KMS-11 (cell line): ENCODE measurements around the gene SLC12A8.

Experiments
- H2AFZ ChIP-seq: fragments of 200-600 bp; sonication (generic); 2 replicates; pipeline ENCODE4 v1.6.1; 2016; ENCODE audit warnings: antibody characterized with exemption, mixed run types, low read depth
- H3K27ac ChIP-seq: fragments of 200-600 bp; sonication (generic); 2 replicates; pipeline ENCODE4 v1.6.1; 2016; ENCODE audit warnings: mild to moderate bottlenecking, mixed run types
- H3K27me3 ChIP-seq: fragments of 200-600 bp; sonication (generic); 2 replicates; pipeline ENCODE4 v1.6.1; 2017; ENCODE audit warnings: mild to moderate bottlenecking, low read depth, mixed run types, moderate library complexity; ENCODE audit not compliant: insufficient read depth
- H3K36me3 ChIP-seq: fragments of 200-600 bp; sonication (generic); 2 replicates; pipeline ENCODE4 v1.6.1; 2017; ENCODE audit warnings: mild to moderate bottlenecking, mixed run types; ENCODE audit not compliant: insufficient read depth
- H3K4me1 ChIP-seq: fragments of 200-600 bp; sonication (generic); 2 replicates; pipeline ENCODE4 v1.6.1; 2016; ENCODE audit warnings: mild to moderate bottlenecking, low read depth, mixed run types; ENCODE audit not compliant: poor library complexity, severe bottlenecking
- H3K4me2 ChIP-seq: fragments of 200-600 bp; sonication (generic); 2 replicates; pipeline ENCODE4 v1.7.0; 2016; ENCODE audit warnings: mild to moderate bottlenecking, mixed run types
- H3K4me3 ChIP-seq: fragments of 200-600 bp; sonication (generic); IDR thresholded peaks from 2 replicates; pipeline ENCODE4 v1.6.1; 2017; ENCODE audit warnings: low read depth, low read length, mixed read lengths; ENCODE audit not compliant: insufficient read depth
- H3K79me2 ChIP-seq: fragments of 200-600 bp; sonication (generic); 2 replicates; pipeline ENCODE4 v1.6.1; 2016; ENCODE audit warnings: low read depth, mixed run types; ENCODE audit not compliant: insufficient read depth
- H3K9ac ChIP-seq: fragments of 200-600 bp; sonication (generic); 2 replicates; pipeline ENCODE4 v1.6.1; 2016; ENCODE audit warnings: mild to moderate bottlenecking, mixed run types
- H4K20me1 ChIP-seq: fragments of 200-600 bp; sonication (generic); 2 replicates; pipeline ENCODE4 v1.6.1; 2016; ENCODE audit warnings: mild to moderate bottlenecking, mixed run types; ENCODE audit not compliant: insufficient read depth
- TF ChIP-seq, protein P1 (sequence below): fragments of 200-600 bp; sonication (generic); conservative IDR thresholded peaks from 2 replicates; pipeline ENCODE4 v1.6.1; 2017; ENCODE audit warnings: low read depth, mild to moderate bottlenecking, antibody characterized with exemption, low read length, moderate library complexity, mixed read lengths

Gene SLC12A8

GRCh38 chr3:125165189-125165947 lies 47.2 kb downstream of the SLC12A8 start:
- H3K79me2 ChIP-seq: no peaks in the 10 kb centered on the region
- TF ChIP-seq, protein P1, sequence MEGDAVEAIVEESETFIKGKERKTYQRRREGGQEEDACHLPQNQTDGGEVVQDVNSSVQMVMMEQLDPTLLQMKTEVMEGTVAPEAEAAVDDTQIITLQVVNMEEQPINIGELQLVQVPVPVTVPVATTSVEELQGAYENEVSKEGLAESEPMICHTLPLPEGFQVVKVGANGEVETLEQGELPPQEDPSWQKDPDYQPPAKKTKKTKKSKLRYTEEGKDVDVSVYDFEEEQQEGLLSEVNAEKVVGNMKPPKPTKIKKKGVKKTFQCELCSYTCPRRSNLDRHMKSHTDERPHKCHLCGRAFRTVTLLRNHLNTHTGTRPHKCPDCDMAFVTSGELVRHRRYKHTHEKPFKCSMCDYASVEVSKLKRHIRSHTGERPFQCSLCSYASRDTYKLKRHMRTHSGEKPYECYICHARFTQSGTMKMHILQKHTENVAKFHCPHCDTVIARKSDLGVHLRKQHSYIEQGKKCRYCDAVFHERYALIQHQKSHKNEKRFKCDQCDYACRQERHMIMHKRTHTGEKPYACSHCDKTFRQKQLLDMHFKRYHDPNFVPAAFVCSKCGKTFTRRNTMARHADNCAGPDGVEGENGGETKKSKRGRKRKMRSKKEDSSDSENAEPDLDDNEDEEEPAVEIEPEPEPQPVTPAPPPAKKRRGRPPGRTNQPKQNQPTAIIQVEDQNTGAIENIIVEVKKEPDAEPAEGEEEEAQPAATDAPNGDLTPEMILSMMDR: no peak
- no peak overlapping the region for H2AFZ ChIP-seq
- H3K9ac ChIP-seq: no peak overlapping the region
- no peaks in the 10 kb centered on the region for H4K20me1 ChIP-seq
- H3K4me3 ChIP-seq: no peak overlapping the region
- no peaks in the 10 kb centered on the region for H3K27me3 ChIP-seq
- H3K27ac ChIP-seq: no peak overlapping the region
- no peaks in the 10 kb centered on the region for H3K36me3 ChIP-seq
- H3K4me1 ChIP-seq: no peaks in the 10 kb centered on the region
- H3K4me2 ChIP-seq: no peak overlapping the region

GRCh38 chr3:125163739-125164601 lies 48.6 kb downstream of the SLC12A8 start:
- H3K27ac ChIP-seq: no peak overlapping the region
- H3K4me2 ChIP-seq: no peak overlapping the region
- no peak overlapping the region for H3K9ac ChIP-seq
- no peaks in the 10 kb centered on the region for H3K4me1 ChIP-seq
- H2AFZ ChIP-seq: no peak overlapping the region
- H3K4me3 ChIP-seq: no peak overlapping the region
- TF ChIP-seq, protein P1: no peak
- no peaks in the 10 kb centered on the region for H4K20me1 ChIP-seq
- H3K79me2 ChIP-seq: no peaks in the 10 kb centered on the region
- H3K27me3 ChIP-seq: no peaks in the 10 kb centered on the region
- H3K36me3 ChIP-seq: no peaks in the 10 kb centered on the region

DNA sequence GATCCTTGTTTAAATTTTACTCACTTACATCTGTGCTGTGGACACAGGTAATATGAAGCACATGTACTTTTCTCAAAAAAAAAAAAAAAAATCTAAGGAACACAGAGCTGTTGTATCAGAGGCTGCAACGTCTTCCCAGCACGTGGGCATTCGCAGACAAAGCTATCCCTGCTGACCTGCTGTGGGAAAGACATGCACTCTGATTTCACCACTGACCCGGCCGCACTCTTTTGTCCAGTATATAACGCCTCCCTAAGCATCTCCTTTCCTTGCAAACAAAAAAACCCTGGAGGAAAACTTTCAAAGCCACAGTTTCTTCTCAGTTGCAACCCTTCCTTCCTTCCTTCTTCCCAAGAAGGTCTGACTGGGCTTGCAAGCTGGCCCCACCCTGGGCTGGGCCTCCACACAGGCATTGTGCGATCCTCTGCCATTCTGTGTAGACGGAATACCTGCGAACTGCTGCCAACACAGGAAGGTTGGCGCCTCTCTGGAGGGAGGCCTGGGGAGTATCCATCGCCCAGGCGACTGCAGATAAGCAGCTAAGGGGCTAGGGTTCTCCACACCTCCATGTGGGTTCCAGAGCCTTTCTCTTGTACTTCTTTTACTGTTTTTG lies 50.8 kb downstream of the SLC12A8 start:
- no peaks in the 10 kb centered on the region for H3K36me3 ChIP-seq
- H3K4me1 ChIP-seq: no peaks in the 10 kb centered on the region
- TF ChIP-seq, protein P1: no peak
- H3K9ac ChIP-seq: no peak overlapping the region
- H4K20me1 ChIP-seq: no peaks in the 10 kb centered on the region
- no peak overlapping the region for H3K4me2 ChIP-seq
- no peak overlapping the region for H2AFZ ChIP-seq
- no peaks in the 10 kb centered on the region for H3K27me3 ChIP-seq
- no peak overlapping the region for H3K4me3 ChIP-seq
- no peak overlapping the region for H3K27ac ChIP-seq
- no peaks in the 10 kb centered on the region for H3K79me2 ChIP-seq

GRCh38 chr3:125160606-125161371 lies 51.8 kb downstream of the SLC12A8 start:
- no peak overlapping the region for H3K27ac ChIP-seq
- H3K36me3 ChIP-seq: no peaks in the 10 kb centered on the region
- no peaks in the 10 kb centered on the region for H3K27me3 ChIP-seq
- no peak overlapping the region for H2AFZ ChIP-seq
- H3K4me3 ChIP-seq: no peak overlapping the region
- H3K9ac ChIP-seq: no peak overlapping the region
- no peak overlapping the region for H3K4me2 ChIP-seq
- no peaks in the 10 kb centered on the region for H4K20me1 ChIP-seq
- H3K79me2 ChIP-seq: no peaks in the 10 kb centered on the region
- TF ChIP-seq, protein P1: no peak
- no peaks in the 10 kb centered on the region for H3K4me1 ChIP-seq
